Stimulated activated memory B cell treated with anti-CD40 and anti-IgM and Interleukin-4, amounts not matched to agents 10 μg/mL and 1 μg/mL and 100 μg/mL, for 72 hours (primary cell): ENCODE data around the gene TAF11L2.
"Not testable (repeated sequence)": the region's sequence is repeated elsewhere in the genome, so short reads cannot be mapped to it uniquely, and the experiment has no call there.

Source experiments
- ATAC-seq: fragments of 150-1000 bp; cut with Tn5 transposase; 2 replicates; pipeline ENCODE4 v1.10.0; 2021
- H3K27ac Mint-ChIP-seq: one replicate; pipeline ENCODE4 v1.8.0; 2022; ENCODE audit warnings: mild to moderate bottlenecking, mixed read lengths
- H3K27me3 Mint-ChIP-seq: one replicate; pipeline ENCODE4 v1.8.0; 2022; ENCODE audit warnings: mixed read lengths
- H3K36me3 Mint-ChIP-seq: one replicate; pipeline ENCODE4 v1.8.0; 2022; ENCODE audit warnings: mixed read lengths
- H3K4me1 Mint-ChIP-seq: one replicate; pipeline ENCODE4 v1.8.0; 2022; ENCODE audit warnings: mixed read lengths
- H3K4me3 Mint-ChIP-seq: one replicate; pipeline ENCODE4 v1.8.0; 2022; ENCODE audit warnings: mild to moderate bottlenecking, moderate library complexity, mixed read lengths
- H3K9me3 Mint-ChIP-seq: one replicate; pipeline ENCODE4 v1.8.0; 2022; ENCODE audit warnings: mixed read lengths

The TAF11L2 gene

GRCh38 chr5:17497931-17498330 is at the start of gene TAF11L2:
TAF11L2 (plus strand) TSS chr5:17498231.
- not testable (repeated sequence) for H3K9me3 Mint-ChIP-seq, H3K4me1 Mint-ChIP-seq, H3K36me3 Mint-ChIP-seq, H3K4me3 Mint-ChIP-seq, H3K27ac Mint-ChIP-seq, ATAC-seq, H3K27me3 Mint-ChIP-seq

GRCh38 chr5:17448877-17449276 is 49.2 kb upstream of the TAF11L2 start:
- Mint-ChIP-seq H3K27ac (no peak overlapping the region), H3K27me3 (no peaks in the 10 kb centered on the region)

GRCh38 chr5:17452936-17453335 is 45.1 kb upstream of the TAF11L2 start:
- no peak for ATAC-seq
- Mint-ChIP-seq H3K9me3 (peaks cover 4% of the 10 kb centered on the region), H3K36me3 (no peaks in the 10 kb centered on the region), H3K27ac (no peak overlapping the region), H3K4me3 (no peak overlapping the region), H3K4me1 (peaks cover 7% of the 10 kb centered on the region), H3K27me3 (no peaks in the 10 kb centered on the region)

More at GRCh38 chr5:17448877-17449276, 49.2 kb upstream of the TAF11L2 start:
- H3K4me1 Mint-ChIP-seq, result no peaks in the 10 kb centered on the region
- H3K4me3 Mint-ChIP-seq, result no peak overlapping the region
- ATAC-seq, result no peak
- H3K36me3 Mint-ChIP-seq, result no peaks in the 10 kb centered on the region
- H3K9me3 Mint-ChIP-seq, result peaks cover 3% of the 10 kb centered on the region

- Mint-ChIP-seq H3K9me3 (peaks cover 3% of the 10 kb centered on the region), H3K4me3 (no peak overlapping the region), H3K36me3 (no peaks in the 10 kb centered on the region), H3K27me3 (no peaks in the 10 kb centered on the region), H3K27ac (no peak overlapping the region), H3K4me1 (peaks cover 7% of the 10 kb centered on the region)
- ATAC-seq, result no peak
Measured at GRCh38 chr5:17455942-17456341, 42.1 kb upstream of the TAF11L2 start.

GRCh38 chr5:17461793-17462192 is 36.2 kb upstream of the TAF11L2 start:
- Mint-ChIP-seq H3K9me3 (peaks cover 9% of the 10 kb centered on the region), H3K36me3 (no peaks in the 10 kb centered on the region), H3K4me1 (no peaks in the 10 kb centered on the region), H3K27me3 (no peaks in the 10 kb centered on the region), H3K4me3 (no peak overlapping the region), H3K27ac (no peak overlapping the region)
- no peak for ATAC-seq

GRCh38 chr5:17463653-17464052 is 34.4 kb upstream of the TAF11L2 start:
- no peak for ATAC-seq
- Mint-ChIP-seq H3K36me3 (no peaks in the 10 kb centered on the region), H3K27me3 (no peaks in the 10 kb centered on the region), H3K27ac (no peak overlapping the region), H3K4me3 (no peak overlapping the region), H3K4me1 (no peaks in the 10 kb centered on the region), H3K9me3 (peaks cover 6% of the 10 kb centered on the region)

- peaks cover 18% of the 10 kb centered on the region for H3K4me1 Mint-ChIP-seq
- H3K27me3 Mint-ChIP-seq, result no peaks in the 10 kb centered on the region
- no peaks in the 10 kb centered on the region for H3K36me3 Mint-ChIP-seq
- ATAC-seq, result no peak
- no peaks in the 10 kb centered on the region for H3K9me3 Mint-ChIP-seq
- H3K27ac Mint-ChIP-seq, result no peak overlapping the region
- H3K4me3 Mint-ChIP-seq, result no peak overlapping the region
Measured at GRCh38 chr5:17470064-17470463, 28.0 kb upstream of the TAF11L2 start.

GRCh38 chr5:17475064-17475463 is 23.0 kb upstream of the TAF11L2 start:
- H3K36me3 Mint-ChIP-seq, H3K9me3 Mint-ChIP-seq, H3K27me3 Mint-ChIP-seq, H3K4me3 Mint-ChIP-seq, H3K27ac Mint-ChIP-seq: not testable (repeated sequence)
- ATAC-seq, result peak; percentile 63
- peaks cover 33% of the 10 kb centered on the region for H3K4me1 Mint-ChIP-seq

- ATAC-seq, result no peak
- no peak overlapping the region for H3K4me3 Mint-ChIP-seq
- no peak overlapping the region for H3K27ac Mint-ChIP-seq
- no peaks in the 10 kb centered on the region for H3K27me3 Mint-ChIP-seq
- H3K36me3 Mint-ChIP-seq, result no peaks in the 10 kb centered on the region
- peaks cover 33% of the 10 kb centered on the region for H3K4me1 Mint-ChIP-seq
- no peaks in the 10 kb centered on the region for H3K9me3 Mint-ChIP-seq
Measured at GRCh38 chr5:17477043-17477442, 21.0 kb upstream of the TAF11L2 start.

GRCh38 chr5:17477573-17478265 is 20.3 kb upstream of the TAF11L2 start:
- Mint-ChIP-seq H3K4me1 (peaks cover 33% of the 10 kb centered on the region), H3K4me3 (no peak overlapping the region), H3K27ac (no peak overlapping the region), H3K27me3 (no peaks in the 10 kb centered on the region), H3K9me3 (no peaks in the 10 kb centered on the region), H3K36me3 (no peaks in the 10 kb centered on the region)
- no peak for ATAC-seq

- H3K9me3 Mint-ChIP-seq, result no peaks in the 10 kb centered on the region
- no peaks in the 10 kb centered on the region for H3K27me3 Mint-ChIP-seq
- peaks cover 4% of the 10 kb centered on the region for H3K4me1 Mint-ChIP-seq
- no peaks in the 10 kb centered on the region for H3K36me3 Mint-ChIP-seq
- no peak overlapping the region for H3K4me3 Mint-ChIP-seq
- ATAC-seq, result no peak
- no peak overlapping the region for H3K27ac Mint-ChIP-seq
Measured at GRCh38 chr5:17481378-17481777, 16.7 kb upstream of the TAF11L2 start.

GRCh38 chr5:17482790-17483189 is 15.2 kb upstream of the TAF11L2 start:
- Mint-ChIP-seq H3K27ac (no peak overlapping the region), H3K27me3 (no peaks in the 10 kb centered on the region), H3K4me1 (no peaks in the 10 kb centered on the region), H3K36me3 (no peaks in the 10 kb centered on the region), H3K4me3 (no peak overlapping the region), H3K9me3 (no peaks in the 10 kb centered on the region)
- ATAC-seq, result no peak

GRCh38 chr5:17486464-17487173 is 11.4 kb upstream of the TAF11L2 start:
- ATAC-seq, H3K4me1 Mint-ChIP-seq, H3K9me3 Mint-ChIP-seq, H3K27ac Mint-ChIP-seq, H3K36me3 Mint-ChIP-seq, H3K27me3 Mint-ChIP-seq, H3K4me3 Mint-ChIP-seq: not testable (repeated sequence)

- Mint-ChIP-seq H3K9me3 (no peaks in the 10 kb centered on the region), H3K36me3 (no peaks in the 10 kb centered on the region), H3K27ac (no peak overlapping the region), H3K27me3 (no peaks in the 10 kb centered on the region), H3K4me1 (no peaks in the 10 kb centered on the region), H3K4me3 (no peak overlapping the region)
- ATAC-seq, result no peak
Measured at GRCh38 chr5:17487174-17487512, 10.9 kb upstream of the TAF11L2 start.

- not testable (repeated sequence) for H3K27me3 Mint-ChIP-seq, H3K4me3 Mint-ChIP-seq, H3K4me1 Mint-ChIP-seq, H3K27ac Mint-ChIP-seq, H3K9me3 Mint-ChIP-seq, H3K36me3 Mint-ChIP-seq, ATAC-seq
Measured at GRCh38 chr5:17491257-17491656, 6.8 kb upstream of the TAF11L2 start.

GRCh38 chr5:17492770-17493169 is 5.3 kb upstream of the TAF11L2 start:
- no peak for ATAC-seq
- Mint-ChIP-seq H3K36me3 (no peaks in the 10 kb centered on the region), H3K4me3 (no peak overlapping the region), H3K27me3 (no peaks in the 10 kb centered on the region), H3K9me3 (peaks cover 6% of the 10 kb centered on the region), H3K27ac (no peak overlapping the region), H3K4me1 (no peaks in the 10 kb centered on the region)
